LNCaP clone FGC (cell line): ENCODE results near the gene CCDC157.
A peak's percentile ranks its signal among the peaks of the same experiment; 100 is the strongest.

Source experiments
- DNase-seq: peaks from one replicate; pipeline ENCODE4 v3.0.0-alpha.2; 2011; ENCODE audit warnings: low read depth
- H3K4me3 ChIP-seq: 2 replicates; pipeline ENCODE4 v1.5.1; 2011; ENCODE audit warnings: mild to moderate bottlenecking, low read depth, low read length, control low read depth
- TF ChIP-seq, protein P1 (sequence below): IDR thresholded peaks from 2 replicates; pipeline ENCODE4 v1.5.1; 2012; ENCODE audit warnings: mild to moderate bottlenecking; ENCODE audit not compliant: control insufficient read depth, insufficient read depth; ENCODE audit errors: extremely low read depth

Gene CCDC157

GRCh38 chr22:30421695-30422480 lies 65.1 kb downstream of the CCDC157 start:
- TF ChIP-seq, protein P1, sequence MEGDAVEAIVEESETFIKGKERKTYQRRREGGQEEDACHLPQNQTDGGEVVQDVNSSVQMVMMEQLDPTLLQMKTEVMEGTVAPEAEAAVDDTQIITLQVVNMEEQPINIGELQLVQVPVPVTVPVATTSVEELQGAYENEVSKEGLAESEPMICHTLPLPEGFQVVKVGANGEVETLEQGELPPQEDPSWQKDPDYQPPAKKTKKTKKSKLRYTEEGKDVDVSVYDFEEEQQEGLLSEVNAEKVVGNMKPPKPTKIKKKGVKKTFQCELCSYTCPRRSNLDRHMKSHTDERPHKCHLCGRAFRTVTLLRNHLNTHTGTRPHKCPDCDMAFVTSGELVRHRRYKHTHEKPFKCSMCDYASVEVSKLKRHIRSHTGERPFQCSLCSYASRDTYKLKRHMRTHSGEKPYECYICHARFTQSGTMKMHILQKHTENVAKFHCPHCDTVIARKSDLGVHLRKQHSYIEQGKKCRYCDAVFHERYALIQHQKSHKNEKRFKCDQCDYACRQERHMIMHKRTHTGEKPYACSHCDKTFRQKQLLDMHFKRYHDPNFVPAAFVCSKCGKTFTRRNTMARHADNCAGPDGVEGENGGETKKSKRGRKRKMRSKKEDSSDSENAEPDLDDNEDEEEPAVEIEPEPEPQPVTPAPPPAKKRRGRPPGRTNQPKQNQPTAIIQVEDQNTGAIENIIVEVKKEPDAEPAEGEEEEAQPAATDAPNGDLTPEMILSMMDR = no peak
- peak overlapping the region; percentile 66 for H3K4me3 ChIP-seq
- DNase-seq = no peak

GRCh38 chr22:30422481-30423300 lies 65.9 kb downstream of the CCDC157 start:
- H3K4me3 ChIP-seq = peak overlapping the region; percentile 66
- DNase-seq = no peak
- TF ChIP-seq, protein P1 = no peak

- TF ChIP-seq, protein P1 = no peak
- no peak for DNase-seq
- peak overlapping the region; percentile 66 for H3K4me3 ChIP-seq
Observed at GRCh38 chr22:30423301-30423958, 66.6 kb downstream of the CCDC157 start.

- TF ChIP-seq, protein P1 = no peak
- DNase-seq = peak; percentile 98
Observed at GRCh38 chr22:30423959-30424533, 67.2 kb downstream of the CCDC157 start.

GRCh38 chr22:30424534-30425326 lies 67.9 kb downstream of the CCDC157 start:
- peak overlapping the region; percentile 66 for H3K4me3 ChIP-seq

More at GRCh38 chr22:30423959-30424533, 67.2 kb downstream of the CCDC157 start:
- peak overlapping the region; percentile 66 for H3K4me3 ChIP-seq

More at GRCh38 chr22:30424534-30425326, 67.9 kb downstream of the CCDC157 start:
- no peak for DNase-seq
- TF ChIP-seq, protein P1 = no peak
